Endothelial cell of umbilical vein (primary cell): Measurements from ENCODE around the gene ECM2. TPM values are rescaled to one million over a fixed set of nuclear protein-coding genes. Genes with fewer than 3 reads are reported as not detected.

Source experiments
- BruUV-seq: library from RNA; stranded (reverse); fragments of 400-500 nt; replicated peaks from 2 replicates; lab custom pipeline; 2021; lab: Mats Ljungman, UMichigan
- CTCF ChIA-PET: fragments of 300-600, 350-600 bp; sonication (Branson Sonifier 250); formaldehyde crosslinking; loops from one replicate; lab custom pipeline; 2021; ENCODE audit warnings: antibody characterized with exemption, inconsistent platforms; lab: Charles Lee
- POLR2A ChIA-PET: fragments of 300-600, 350-600 bp; sonication (Branson Sonifier 250); formaldehyde crosslinking; loops from one replicate; lab custom pipeline; 2021; ENCODE audit warnings: antibody characterized with exemption, inconsistent platforms; lab: Charles Lee
- DNase-seq: peaks from one replicate; pipeline ENCODE4 v3.0.0-alpha.2; 2011; ENCODE audit warnings: low read depth, low spot score
- FAIRE-seq: peaks from 2 replicates; lab custom pipeline; 2011; peaks lifted over from hg19 to GRCh38; lab: Jason Lieb, UNC
- H2AFZ ChIP-seq: 2 replicates; pipeline ENCODE4 v1.6.0; 2012; ENCODE audit warnings: low read depth, low read length, control low read depth, inconsistent platforms
- H3K27ac ChIP-seq: 2 replicates; pipeline ENCODE4 v1.5.1; 2011; ENCODE audit warnings: low read depth, mild to moderate bottlenecking, control low read depth, low read length, moderate library complexity; ENCODE audit not compliant: insufficient read depth
- H3K27me3 ChIP-seq, 2 experiments: 2 replicates each; pipeline versions ENCODE4 v1.6.0 to v1.6.1; 2011; ENCODE audit warnings: low read length in 2 of 2, mixed read lengths in 1 of 2; ENCODE audit not compliant: control insufficient read depth in 2 of 2, insufficient read depth in 2 of 2
- H3K36me3 ChIP-seq, 2 experiments: 2 replicates in 1 of 2; 3 replicates in 1 of 2; pipeline ENCODE4 v1.5.1; 2011; ENCODE audit warnings: low read length in 2 of 2, mild to moderate bottlenecking in 1 of 2, moderate library complexity in 1 of 2; ENCODE audit not compliant: control insufficient read depth in 2 of 2, insufficient read depth in 2 of 2; ENCODE audit errors: extremely low read depth in 1 of 2
- H3K4me1 ChIP-seq: 3 replicates; pipeline ENCODE4 v1.5.1; 2011; ENCODE audit warnings: mild to moderate bottlenecking, low read length; ENCODE audit not compliant: control insufficient read depth, insufficient read depth; ENCODE audit errors: extremely low read depth
- H3K4me2 ChIP-seq: 2 replicates; pipeline ENCODE4 v1.6.1; 2011; ENCODE audit warnings: low read length, control low read depth, mixed read lengths; ENCODE audit not compliant: insufficient read depth
- H3K4me3 ChIP-seq, 3 experiments: fragments of 200-600 bp in 1 of 3; sonication (generic), shearing (Covaris generic) in 1 of 3; replicated peaks in 1 of 3; 2 replicates each; pipeline ENCODE4 v1.5.1; 2011 to 2016; ENCODE audit warnings: control low read depth in 3 of 3, low read length in 3 of 3, mild to moderate bottlenecking in 2 of 3, inconsistent platforms in 1 of 3, low read depth in 1 of 3, moderate library complexity in 1 of 3; ENCODE audit not compliant: insufficient read depth in 1 of 3
- H3K79me2 ChIP-seq: 2 replicates; pipeline ENCODE4 v1.6.0; 2012; ENCODE audit warnings: low read length, inconsistent platforms; ENCODE audit not compliant: control insufficient read depth, insufficient read depth
- H3K9ac ChIP-seq: replicated peaks from 2 replicates; pipeline ENCODE3; 2011; ENCODE audit warnings: low read length, control low read depth; ENCODE audit not compliant: insufficient read depth; ENCODE audit errors: extremely low read depth
- H3K9me1 ChIP-seq: replicated peaks from 3 replicates; pipeline ENCODE4 v1.6.0; 2011; ENCODE audit warnings: mild to moderate bottlenecking, low read length; ENCODE audit not compliant: control insufficient read depth, insufficient read depth; ENCODE audit errors: extremely low read depth
- H3K9me3 ChIP-seq: replicated peaks from 2 replicates; pipeline ENCODE4 v1.5.1; 2012; ENCODE audit warnings: low read length, inconsistent platforms; ENCODE audit not compliant: control insufficient read depth, insufficient read depth
- H4K20me1 ChIP-seq: replicated peaks from 2 replicates; pipeline ENCODE3; 2011; ENCODE audit warnings: mild to moderate bottlenecking, low read length; ENCODE audit not compliant: control insufficient read depth, insufficient read depth; ENCODE audit errors: extremely low read depth
- CTCF ChIP-seq, 2 donors: IDR thresholded peaks; 1 replicate in 1 of 2; 2 replicates in 1 of 2; pipeline ENCODE4 v1.5.1; 2011; ENCODE audit warnings: low read length in 2 of 2, mild to moderate bottlenecking in 2 of 2, moderate library complexity in 2 of 2, control low read depth in 1 of 2, inconsistent platforms in 1 of 2, low read depth in 1 of 2; ENCODE audit not compliant: insufficient read depth in 1 of 2; ENCODE audit errors: extremely low read depth in 1 of 2
- EZH2 ChIP-seq: IDR thresholded peaks from 2 replicates; pipeline ENCODE4 v1.6.1; 2012; ENCODE audit warnings: borderline replicate concordance, low read depth, mild to moderate bottlenecking, moderate library complexity, low read length, inconsistent platforms; ENCODE audit not compliant: severe bottlenecking
- FOS ChIP-seq: IDR thresholded peaks from 2 replicates; pipeline ENCODE4 v1.6.1; 2011; ENCODE audit warnings: mild to moderate bottlenecking, low read length, moderate library complexity, borderline replicate concordance; ENCODE audit not compliant: insufficient read depth
- GATA2 ChIP-seq: IDR thresholded peaks from 2 replicates; pipeline ENCODE4 v1.7.0; 2011; ENCODE audit warnings: low read depth, mild to moderate bottlenecking, moderate library complexity, mixed read lengths, low read length; ENCODE audit not compliant: insufficient read length, insufficient read depth
- JUN ChIP-seq: IDR thresholded peaks from 2 replicates; pipeline ENCODE4 v1.6.1; 2011; ENCODE audit warnings: borderline replicate concordance, low read depth; ENCODE audit not compliant: insufficient read length, insufficient read depth
- MAX ChIP-seq: IDR thresholded peaks from 2 replicates; pipeline ENCODE4 v1.6.1; 2011; ENCODE audit not compliant: insufficient read depth, insufficient read length
- MYC ChIP-seq: IDR thresholded peaks from one replicate; pipeline ENCODE4 v1.6.1; 2011; ENCODE audit warnings: mild to moderate bottlenecking, low read depth, low read length
- POLR2A ChIP-seq: IDR thresholded peaks from 2 replicates; pipeline ENCODE4 v1.6.1; 2012; ENCODE audit warnings: low read depth, mild to moderate bottlenecking, control low read depth, low read length
- POLR2AphosphoS5 ChIP-seq: IDR thresholded peaks from 2 replicates; pipeline ENCODE4 v1.6.1; 2012; ENCODE audit warnings: low read depth, mild to moderate bottlenecking, control low read depth, low read length, moderate library complexity; ENCODE audit not compliant: insufficient read depth
- dilution Hi-C: fragments of 300-500 bp; cut with MboI; formaldehyde crosslinking; loops from one replicate; pipeline ENCODE4 v1.15.0; 2019; ENCODE audit warnings: low sequenced_read_pairs; ENCODE audit not compliant: extremely low pct_ligation_motif_present
- intact Hi-C: fragments of 100-400 bp; cut with micrococcal nuclease; formaldehyde crosslinking; loops from one replicate; pipeline ENCODE4 v1.10.0; 2022
- polyA plus RNA-seq, 4 experiments: library from polyadenylated mRNA; depleted of rRNA in 3 of 4; stranded (reverse) in 3 of 4; unstranded in 1 of 4; fragments of >200 nt; gene quantifications; 2 replicates each; pipeline versions ENCODE4 v1.2.1 to v1.2.3, GENCODE V29; 2011 to 2012; ENCODE audit warnings: missing spikeins in 1 of 4
- total RNA-seq: library from RNA; stranded (reverse); gene quantifications from 2 replicates; pipeline ENCODE4 v1.2.3, GENCODE V29; 2021

Gene ECM2
- total and polyA plus RNA-seq, 2 donors (not counting 3 experiments of a cell fraction or from before 2014, with no cell fraction given), result 0.03 TPM; not detected in 1

GRCh38 chr9:92520837-92521236, 15.0 kb downstream of the ECM2 start:
- H3K4me3 ChIP-seq, result no peak overlapping the region
- H3K9me3 ChIP-seq, result no peaks in the 10 kb centered on the region
- no peaks in the 10 kb centered on the region for H3K79me2 ChIP-seq
- H3K4me2 ChIP-seq, result no peak overlapping the region
- H3K27ac ChIP-seq, result no peak overlapping the region
- POLR2A ChIA-PET, result no interaction called here
- H3K27me3 ChIP-seq, result no peaks in the 10 kb centered on the region
- no peaks in the 10 kb centered on the region for H4K20me1 ChIP-seq
- TF ChIP-seq GATA2, result no peak
- no peak for TF ChIP-seq MYC
- TF ChIP-seq CTCF (IDR thresholded peaks at IDR 0.05; ENCODE audit: extremely low read depth in 1 of 2, insufficient read depth in 1 of 2, low read depth in 1 of 2, low read length in 2 of 2), result no peak
- no peak for TF ChIP-seq JUN
- no peak for TF ChIP-seq EZH2
- no peak for TF ChIP-seq FOS
- TF ChIP-seq POLR2AphosphoS5, result no peak
- no peak for TF ChIP-seq POLR2A
- TF ChIP-seq MAX, result no peak
- dilution Hi-C loops, result no loop called here
- H2AFZ ChIP-seq, result no peak overlapping the region
- BruUV-seq, result no TSS peak
- no peak for FAIRE-seq
- intact Hi-C loops, result no loop called here
- no peaks in the 10 kb centered on the region for H3K9me1 ChIP-seq
- DNase-seq, result no peak
- CTCF ChIA-PET, result interaction anchor here (1.2 kb wide), 1 partner anchor 27 kb away, joined by 3 read pairs; no protein-coding TSS in a partner anchor
- H3K4me1 ChIP-seq, result no peaks in the 10 kb centered on the region
- H3K9ac ChIP-seq, result no peak overlapping the region
- H3K36me3 ChIP-seq, result no peaks in the 10 kb centered on the region
